ENCODE measurements around the gene MGAT2. TPM values are rescaled to one million over a fixed set of nuclear protein-coding genes. Genes with fewer than 3 reads are reported as not detected.

Gene MGAT2
- total and polyA plus RNA-seq, 9 of the 15 experiments (the other 6 are each of a cell fraction or from before 2014, with no cell fraction given) = 0.03 to 33.3 (median 24.6) TPM; not detected in 1

DNA sequence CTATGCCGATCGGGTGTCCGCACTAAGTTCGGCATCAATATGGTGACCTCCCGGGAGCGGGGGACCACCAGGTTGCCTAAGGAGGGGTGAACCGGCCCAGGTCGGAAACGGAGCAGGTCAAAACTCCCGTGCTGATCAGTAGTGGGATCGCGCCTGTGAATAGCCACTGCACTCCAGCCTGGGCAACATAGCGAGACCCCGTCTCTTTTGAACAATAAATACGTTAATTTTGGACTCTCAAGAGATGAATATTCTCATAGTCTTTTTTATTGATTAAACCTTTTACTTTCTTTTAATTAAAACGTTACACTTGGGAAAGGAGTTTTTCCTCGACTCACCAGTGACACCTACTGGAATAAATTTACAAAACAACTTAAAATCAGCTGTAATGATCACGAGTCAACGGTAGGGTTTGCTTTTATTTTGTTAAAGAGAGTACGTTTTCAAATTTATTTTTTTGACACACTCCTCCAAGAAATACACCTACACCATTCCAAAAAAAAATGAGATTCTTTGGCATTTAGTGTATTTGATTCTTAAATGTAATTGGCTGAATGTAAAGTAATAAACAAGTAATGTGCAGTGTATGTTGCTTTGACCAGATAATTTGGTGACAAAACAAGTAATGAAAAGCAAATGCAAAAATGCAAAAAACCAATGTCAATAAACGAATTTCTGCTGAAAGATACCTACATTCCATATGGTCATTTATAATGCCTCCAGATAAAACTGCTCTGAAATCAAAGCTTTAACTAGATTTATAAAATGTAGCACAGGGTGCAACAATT is 33.7 kb upstream of the MGAT2 start (continued):
- TF ChIP-seq, protein P1, sequence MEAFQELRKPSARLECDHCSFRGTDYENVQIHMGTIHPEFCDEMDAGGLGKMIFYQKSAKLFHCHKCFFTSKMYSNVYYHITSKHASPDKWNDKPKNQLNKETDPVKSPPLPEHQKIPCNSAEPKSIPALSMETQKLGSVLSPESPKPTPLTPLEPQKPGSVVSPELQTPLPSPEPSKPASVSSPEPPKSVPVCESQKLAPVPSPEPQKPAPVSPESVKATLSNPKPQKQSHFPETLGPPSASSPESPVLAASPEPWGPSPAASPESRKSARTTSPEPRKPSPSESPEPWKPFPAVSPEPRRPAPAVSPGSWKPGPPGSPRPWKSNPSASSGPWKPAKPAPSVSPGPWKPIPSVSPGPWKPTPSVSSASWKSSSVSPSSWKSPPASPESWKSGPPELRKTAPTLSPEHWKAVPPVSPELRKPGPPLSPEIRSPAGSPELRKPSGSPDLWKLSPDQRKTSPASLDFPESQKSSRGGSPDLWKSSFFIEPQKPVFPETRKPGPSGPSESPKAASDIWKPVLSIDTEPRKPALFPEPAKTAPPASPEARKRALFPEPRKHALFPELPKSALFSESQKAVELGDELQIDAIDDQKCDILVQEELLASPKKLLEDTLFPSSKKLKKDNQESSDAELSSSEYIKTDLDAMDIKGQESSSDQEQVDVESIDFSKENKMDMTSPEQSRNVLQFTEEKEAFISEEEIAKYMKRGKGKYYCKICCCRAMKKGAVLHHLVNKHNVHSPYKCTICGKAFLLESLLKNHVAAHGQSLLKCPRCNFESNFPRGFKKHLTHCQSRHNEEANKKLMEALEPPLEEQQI (IDR thresholded peaks at IDR 0.05) = peak; percentile 77
- TF ChIP-seq, protein P2, sequence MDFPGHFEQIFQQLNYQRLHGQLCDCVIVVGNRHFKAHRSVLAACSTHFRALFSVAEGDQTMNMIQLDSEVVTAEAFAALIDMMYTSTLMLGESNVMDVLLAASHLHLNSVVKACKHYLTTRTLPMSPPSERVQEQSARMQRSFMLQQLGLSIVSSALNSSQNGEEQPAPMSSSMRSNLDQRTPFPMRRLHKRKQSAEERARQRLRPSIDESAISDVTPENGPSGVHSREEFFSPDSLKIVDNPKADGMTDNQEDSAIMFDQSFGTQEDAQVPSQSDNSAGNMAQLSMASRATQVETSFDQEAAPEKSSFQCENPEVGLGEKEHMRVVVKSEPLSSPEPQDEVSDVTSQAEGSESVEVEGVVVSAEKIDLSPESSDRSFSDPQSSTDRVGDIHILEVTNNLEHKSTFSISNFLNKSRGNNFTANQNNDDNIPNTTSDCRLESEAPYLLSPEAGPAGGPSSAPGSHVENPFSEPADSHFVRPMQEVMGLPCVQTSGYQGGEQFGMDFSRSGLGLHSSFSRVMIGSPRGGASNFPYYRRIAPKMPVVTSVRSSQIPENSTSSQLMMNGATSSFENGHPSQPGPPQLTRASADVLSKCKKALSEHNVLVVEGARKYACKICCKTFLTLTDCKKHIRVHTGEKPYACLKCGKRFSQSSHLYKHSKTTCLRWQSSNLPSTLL (IDR thresholded peaks at IDR 0.05) = 0 out of 2 replicates have a peak, but pooled peaks have one; percentile 27
- TF ChIP-seq RAD21 (CRISPR knock-in tag; conservative IDR thresholded peaks at IDR 0.05 in 1 of 2, IDR thresholded peaks at IDR 0.05 in 1 of 2) = peak; percentile 34 to 52; a peak in 3 of 4 replicates
- no peak; the same call in 1 of the 2 replicates for TF ChIP-seq ETV1 (tag; conservative IDR thresholded peaks at IDR 0.05; ENCODE audit: low read depth)
- TF ChIP-seq SIN3A (IDR thresholded peaks at IDR 0.05; ENCODE audit: borderline replicate concordance in 2 of 2, control insufficient read depth in 1 of 2, low read depth in 2 of 2, low read length in 2 of 2) = no peak
- TF ChIP-seq ZEB2 (IDR thresholded peaks at IDR 0.05) = peak; percentile 74; the same call in 1 of the 2 replicates
- TF ChIP-seq ARNT (IDR thresholded peaks at IDR 0.05) = peak in 1 of 2 experiments; percentile 70; a peak in 1 of 4 replicates
- peak; percentile 46 for TF ChIP-seq RBM25 (IDR thresholded peaks at IDR 0.05; ENCODE audit: low read depth, low read length, severe bottlenecking)
- no peak for TF ChIP-seq RCOR1 (IDR thresholded peaks at IDR 0.05; ENCODE audit: borderline replicate concordance in 1 of 2, low read depth in 2 of 2, low read length in 2 of 2)
- peak; percentile 83 for TF ChIP-seq POLR3A (IDR thresholded peaks at IDR 0.05; ENCODE audit: borderline replicate concordance, extremely low read depth, insufficient read depth, insufficient read length)
- no peak for TF ChIP-seq ETS2 (tag; IDR thresholded peaks at IDR 0.05; ENCODE audit: borderline replicate concordance, poor library complexity, severe bottlenecking)
- TF ChIP-seq, protein P3, sequence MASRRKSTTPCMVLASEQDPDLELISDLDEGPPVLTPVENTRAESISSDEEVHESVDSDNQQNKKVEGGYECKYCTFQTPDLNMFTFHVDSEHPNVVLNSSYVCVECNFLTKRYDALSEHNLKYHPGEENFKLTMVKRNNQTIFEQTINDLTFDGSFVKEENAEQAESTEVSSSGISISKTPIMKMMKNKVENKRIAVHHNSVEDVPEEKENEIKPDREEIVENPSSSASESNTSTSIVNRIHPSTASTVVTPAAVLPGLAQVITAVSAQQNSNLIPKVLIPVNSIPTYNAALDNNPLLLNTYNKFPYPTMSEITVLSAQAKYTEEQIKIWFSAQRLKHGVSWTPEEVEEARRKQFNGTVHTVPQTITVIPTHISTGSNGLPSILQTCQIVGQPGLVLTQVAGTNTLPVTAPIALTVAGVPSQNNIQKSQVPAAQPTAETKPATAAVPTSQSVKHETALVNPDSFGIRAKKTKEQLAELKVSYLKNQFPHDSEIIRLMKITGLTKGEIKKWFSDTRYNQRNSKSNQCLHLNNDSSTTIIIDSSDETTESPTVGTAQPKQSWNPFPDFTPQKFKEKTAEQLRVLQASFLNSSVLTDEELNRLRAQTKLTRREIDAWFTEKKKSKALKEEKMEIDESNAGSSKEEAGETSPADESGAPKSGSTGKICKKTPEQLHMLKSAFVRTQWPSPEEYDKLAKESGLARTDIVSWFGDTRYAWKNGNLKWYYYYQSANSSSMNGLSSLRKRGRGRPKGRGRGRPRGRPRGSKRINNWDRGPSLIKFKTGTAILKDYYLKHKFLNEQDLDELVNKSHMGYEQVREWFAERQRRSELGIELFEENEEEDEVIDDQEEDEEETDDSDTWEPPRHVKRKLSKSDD (conservative IDR thresholded peaks at IDR 0.05; ENCODE audit: low read length) = no peak
- TF ChIP-seq MYBL2 (IDR thresholded peaks at IDR 0.05; ENCODE audit: low read depth) = peak; percentile 70
- TF ChIP-seq MYBL2 (CRISPR knock-in tag; IDR thresholded peaks at IDR 0.05; ENCODE audit: borderline replicate concordance) = no peak
- TF ChIP-seq HDAC2 (IDR thresholded peaks at IDR 0.05) = peak; percentile 79

Data from K562 (cell line).